Choroid plexus epithelial cell (primary cell): Measurements from ENCODE around the gene PDHX.
"Not testable (repeated sequence)": the region's sequence is repeated elsewhere in the genome, so short reads cannot be mapped to it uniquely, and the experiment has no call there.

Experiments used
- DNase-seq: peaks from one replicate; pipeline ENCODE4 v3.0.0-alpha.2; 2010; ENCODE audit warnings: low read depth
- H3K4me3 ChIP-seq: 2 replicates; pipeline ENCODE4 v1.5.1; 2011; ENCODE audit warnings: low read depth, mild to moderate bottlenecking, control low read depth, low read length, moderate library complexity
- TF ChIP-seq, protein P1 (sequence below): conservative IDR thresholded peaks from 2 replicates; pipeline ENCODE4 v1.5.1; 2011; ENCODE audit warnings: low read depth, mild to moderate bottlenecking, control low read depth, inconsistent platforms, low read length, moderate library complexity

PDHX gene

DNA sequence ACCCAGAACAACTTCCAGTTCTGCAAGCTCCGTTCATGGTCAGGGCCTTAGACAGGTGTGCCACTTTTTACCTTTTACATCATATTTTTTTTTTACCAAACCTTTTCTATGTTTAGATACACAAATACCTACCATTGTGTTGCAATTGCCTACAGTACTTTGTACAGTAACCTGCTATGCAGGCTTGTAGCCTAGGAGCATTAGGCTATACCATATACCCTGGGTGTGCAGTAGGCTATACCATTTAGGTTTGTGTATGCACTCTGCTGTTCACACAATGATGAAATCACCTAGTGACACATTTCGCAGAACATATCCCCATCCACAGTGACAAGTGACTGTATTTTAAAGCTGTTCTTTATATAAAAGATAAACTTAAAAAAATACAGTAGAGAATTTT lies 29.8 kb upstream of the PDHX start:
- DNase-seq = no peak
- no peak overlapping the region for H3K4me3 ChIP-seq
- TF ChIP-seq, protein P1, sequence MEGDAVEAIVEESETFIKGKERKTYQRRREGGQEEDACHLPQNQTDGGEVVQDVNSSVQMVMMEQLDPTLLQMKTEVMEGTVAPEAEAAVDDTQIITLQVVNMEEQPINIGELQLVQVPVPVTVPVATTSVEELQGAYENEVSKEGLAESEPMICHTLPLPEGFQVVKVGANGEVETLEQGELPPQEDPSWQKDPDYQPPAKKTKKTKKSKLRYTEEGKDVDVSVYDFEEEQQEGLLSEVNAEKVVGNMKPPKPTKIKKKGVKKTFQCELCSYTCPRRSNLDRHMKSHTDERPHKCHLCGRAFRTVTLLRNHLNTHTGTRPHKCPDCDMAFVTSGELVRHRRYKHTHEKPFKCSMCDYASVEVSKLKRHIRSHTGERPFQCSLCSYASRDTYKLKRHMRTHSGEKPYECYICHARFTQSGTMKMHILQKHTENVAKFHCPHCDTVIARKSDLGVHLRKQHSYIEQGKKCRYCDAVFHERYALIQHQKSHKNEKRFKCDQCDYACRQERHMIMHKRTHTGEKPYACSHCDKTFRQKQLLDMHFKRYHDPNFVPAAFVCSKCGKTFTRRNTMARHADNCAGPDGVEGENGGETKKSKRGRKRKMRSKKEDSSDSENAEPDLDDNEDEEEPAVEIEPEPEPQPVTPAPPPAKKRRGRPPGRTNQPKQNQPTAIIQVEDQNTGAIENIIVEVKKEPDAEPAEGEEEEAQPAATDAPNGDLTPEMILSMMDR = no peak

DNA sequence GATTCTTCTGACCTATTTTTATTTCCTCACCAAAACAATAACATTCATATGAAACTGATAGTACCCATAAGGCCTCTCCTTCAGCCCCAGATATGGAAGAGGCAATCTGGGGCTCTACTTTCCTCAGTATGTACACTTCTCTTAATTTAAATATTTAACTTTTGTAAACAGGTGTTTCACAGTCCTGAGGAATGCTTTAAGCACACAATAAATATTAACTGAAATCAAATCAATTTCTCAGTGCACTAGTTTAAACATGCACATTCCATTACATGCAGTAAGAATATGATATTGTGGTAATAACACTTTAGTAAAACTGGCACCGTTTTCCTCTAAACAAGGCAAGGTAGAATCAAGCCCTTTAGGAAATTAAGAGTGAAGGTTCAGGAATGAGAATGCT lies 29.2 kb upstream of the PDHX start:
- no peak for DNase-seq
- H3K4me3 ChIP-seq = no peak overlapping the region
- TF ChIP-seq, protein P1 = no peak

DNA sequence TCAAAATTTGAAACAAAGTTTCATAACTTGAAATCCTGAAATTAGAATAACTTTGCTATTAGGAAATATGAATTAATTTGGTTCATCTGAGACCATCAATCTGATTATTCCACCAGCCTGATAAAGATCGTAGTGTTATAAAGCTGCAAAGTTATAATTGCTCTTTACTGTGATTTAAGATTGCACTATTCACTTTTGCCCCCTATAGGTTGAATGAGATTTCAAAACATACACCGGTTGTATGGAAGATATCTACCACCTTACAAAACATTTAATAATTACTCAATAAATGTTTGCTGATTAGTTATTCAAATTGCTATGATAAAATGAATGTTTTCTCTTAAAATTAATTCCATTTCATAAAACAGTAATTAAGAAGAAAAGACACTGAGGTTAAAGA lies 26.3 kb upstream of the PDHX start:
- DNase-seq = no peak
- TF ChIP-seq, protein P1 = peak; percentile 43

DNA sequence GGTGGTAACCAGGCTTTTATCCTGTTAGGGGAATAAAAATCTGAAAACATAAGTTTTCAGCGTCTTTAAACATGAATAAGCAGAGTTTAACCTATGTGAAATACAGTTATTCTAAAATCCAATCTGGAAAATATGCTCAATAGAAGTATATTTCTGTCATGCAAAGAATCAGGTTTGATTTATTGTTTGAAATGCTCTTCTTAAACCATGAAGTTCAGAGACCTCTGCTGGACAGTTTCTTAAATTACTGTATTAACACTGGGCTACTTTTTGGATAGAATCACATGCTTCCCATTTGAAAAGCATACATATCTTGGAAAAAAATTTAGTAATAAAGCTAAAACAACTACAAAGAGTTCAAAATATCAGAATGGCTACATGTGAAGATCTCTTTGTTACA lies 25.6 kb upstream of the PDHX start:
- peak; percentile 78 for DNase-seq
- TF ChIP-seq, protein P1 = peak; percentile 49
- no peak overlapping the region for H3K4me3 ChIP-seq

More for the DNA sequence above, 26.3 kb upstream of the PDHX start:
- H3K4me3 ChIP-seq = no peak overlapping the region

GRCh38 chr11:34891611-34892010 lies 24.8 kb upstream of the PDHX start:
- DNase-seq = no peak
- H3K4me3 ChIP-seq = no peak overlapping the region
- TF ChIP-seq, protein P1 = no peak

- no peak overlapping the region for H3K4me3 ChIP-seq
- no peak for DNase-seq
- TF ChIP-seq, protein P1 = no peak
These were observed 23.0 kb upstream of the PDHX start for GRCh38 chr11:34893416-34893815.

GRCh38 chr11:34896191-34896590 lies 20.2 kb upstream of the PDHX start:
- DNase-seq, H3K4me3 ChIP-seq: not testable (repeated sequence)
